GM10248 (cell line): ENCODE results near the gene SLCO3A1.

Source experiments
- CTCF ChIA-PET: fragments of 300-600 bp; sonication (Branson Sonifier 250); formaldehyde crosslinking; extraction: SDS; loops from one replicate; lab custom pipeline; 2021; ENCODE audit warnings: antibody characterized with exemption; lab: Yijun Ruan, JAX
- POLR2A ChIA-PET: fragments of 350-650 bp; sonication (Branson Sonifier 250); formaldehyde crosslinking; extraction: SDS; loops from one replicate; lab custom pipeline; 2020; ENCODE audit warnings: antibody characterized with exemption; lab: Yijun Ruan, JAX
- DNase-seq: peaks from one replicate; pipeline ENCODE4 v3.0.0; 2012; ENCODE audit errors: extremely low spot score
- CTCF ChIP-seq: IDR thresholded peaks from 2 replicates; pipeline ENCODE4 v1.5.1; 2012; ENCODE audit warnings: mild to moderate bottlenecking, low read depth; ENCODE audit errors: extremely low read depth, missing control alignments, control extremely low read depth

Gene SLCO3A1

GRCh38 chr15:92035961-92036360, 182.5 kb downstream of the SLCO3A1 start:
- no peak for DNase-seq
- CTCF ChIA-PET: no interaction called here
- POLR2A ChIA-PET: no interaction called here
- no peak for TF ChIP-seq CTCF

GRCh38 chr15:92037491-92037890, 184.0 kb downstream of the SLCO3A1 start:
- CTCF ChIA-PET: no interaction called here
- no peak for DNase-seq
- no peak for TF ChIP-seq CTCF
- POLR2A ChIA-PET: no interaction called here

GRCh38 chr15:92040350-92040749, 186.8 kb downstream of the SLCO3A1 start:
- ChIA-PET POLR2A (no interaction called here), CTCF (no interaction called here)
- no peak for DNase-seq
- no peak for TF ChIP-seq CTCF

GRCh38 chr15:92041371-92041770, 187.9 kb downstream of the SLCO3A1 start:
- DNase-seq: no peak
- CTCF ChIA-PET: no interaction called here
- no peak for TF ChIP-seq CTCF
- POLR2A ChIA-PET: no interaction called here

GRCh38 chr15:92043283-92043682, 189.8 kb downstream of the SLCO3A1 start:
- TF ChIP-seq CTCF: no peak
- POLR2A ChIA-PET: no interaction called here
- CTCF ChIA-PET: no interaction called here
- DNase-seq: no peak

- no peak for TF ChIP-seq CTCF
- CTCF ChIA-PET: no interaction called here
- DNase-seq: no peak
- POLR2A ChIA-PET: no interaction called here
Measured at GRCh38 chr15:92044203-92044909, 190.8 kb downstream of the SLCO3A1 start.
